ENCODE measurements around the gene FSTL1. TPM values are rescaled to one million over a fixed set of nuclear protein-coding genes. Genes with fewer than 3 reads are reported as not detected.

The FSTL1 gene
- total and polyA plus RNA-seq, 2 experiments from 2014 or later, result 50.8 to 258 TPM

DNA sequence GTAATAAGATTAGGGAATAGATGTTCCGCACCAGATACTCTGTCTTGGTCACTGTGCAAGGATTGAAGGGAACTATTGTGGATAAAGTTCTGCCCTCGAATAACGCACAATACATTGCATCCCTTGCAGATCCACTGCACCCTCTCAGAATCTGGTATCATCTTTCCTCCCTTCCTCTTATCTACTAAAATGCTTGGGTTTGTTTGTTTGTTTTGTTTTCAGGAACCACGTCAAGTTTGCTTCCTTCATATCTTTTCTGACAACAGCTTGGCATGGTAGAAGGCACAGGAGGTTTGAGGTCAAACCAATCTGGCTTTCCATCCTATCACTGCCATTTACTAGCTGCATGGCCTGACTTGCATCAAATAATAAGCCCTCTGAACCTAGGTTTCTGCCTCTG, 2.0 kb upstream of the FSTL1 start (continued):
- TF ChIP-seq REST (IDR thresholded peaks at IDR 0.05; ENCODE audit: unreplicated experiment) (no peak), EZH2 (IDR thresholded peaks at IDR 0.05; ENCODE audit: low read depth, unreplicated experiment) (no peak), ZNF114 (CRISPR knock-in tag; IDR thresholded peaks at IDR 0.05) (no peak)

- no peak overlapping the region for H3K27ac ChIP-seq (ENCODE audit: low read depth)
- DNase-seq (ENCODE audit: low spot score), result no peak
- TF ChIP-seq NANOG (IDR thresholded peaks at IDR 0.05; ENCODE audit: borderline replicate concordance) (no peak), ZNF114 (CRISPR knock-in tag; IDR thresholded peaks at IDR 0.05) (no peak), CREB1 (CRISPR knock-in tag; IDR thresholded peaks at IDR 0.05; ENCODE audit: low read depth) (no peak), CTCF (conservative IDR thresholded peaks at IDR 0.05; ENCODE audit: low read depth in 2 of 2) (no peak), POLR2AphosphoS5 (IDR thresholded peaks at IDR 0.05; ENCODE audit: low read depth) (no peak), ZNF462 (CRISPR knock-in tag; IDR thresholded peaks at IDR 0.05) (no peak), ZNF331 (CRISPR knock-in tag; IDR thresholded peaks at IDR 0.05; ENCODE audit: low read depth) (no peak), JUNB (IDR thresholded peaks at IDR 0.05; ENCODE audit: unreplicated experiment) (no peak), EZH2 (IDR thresholded peaks at IDR 0.05; ENCODE audit: low read depth, unreplicated experiment) (no peak), STAT1 (IDR thresholded peaks at IDR 0.05; ENCODE audit: unreplicated experiment) (no peak)
- TF ChIP-seq, protein P1, sequence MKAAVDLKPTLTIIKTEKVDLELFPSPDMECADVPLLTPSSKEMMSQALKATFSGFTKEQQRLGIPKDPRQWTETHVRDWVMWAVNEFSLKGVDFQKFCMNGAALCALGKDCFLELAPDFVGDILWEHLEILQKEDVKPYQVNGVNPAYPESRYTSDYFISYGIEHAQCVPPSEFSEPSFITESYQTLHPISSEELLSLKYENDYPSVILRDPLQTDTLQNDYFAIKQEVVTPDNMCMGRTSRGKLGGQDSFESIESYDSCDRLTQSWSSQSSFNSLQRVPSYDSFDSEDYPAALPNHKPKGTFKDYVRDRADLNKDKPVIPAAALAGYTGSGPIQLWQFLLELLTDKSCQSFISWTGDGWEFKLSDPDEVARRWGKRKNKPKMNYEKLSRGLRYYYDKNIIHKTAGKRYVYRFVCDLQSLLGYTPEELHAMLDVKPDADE (IDR thresholded peaks at IDR 0.05), result no peak
Observed at GRCh38 chr3:120451806-120452205, 1.0 kb upstream of the FSTL1 start.

More at GRCh38 chr3:120451806-120452205, 1.0 kb upstream of the FSTL1 start:
- Histone ChIP-seq H3K4me3 (peak overlapping the region; percentile 87), H2AFZ (peak overlapping the region; percentile 96), H4K20me1 (replicated peaks; ENCODE audit: insufficient read depth) (peaks cover 1% of the 10 kb centered on the region), H3K4me2 (peak overlapping the region; percentile 93), H3K4me1 (ENCODE audit: insufficient read depth) (peaks cover 37% of the 10 kb centered on the region), H3K27me3 (ENCODE audit: insufficient read depth) (peaks cover 8% of the 10 kb centered on the region; the same call in 1 of the 2 replicates), H3K9me2 (ENCODE audit: insufficient read depth) (no peaks in the 10 kb centered on the region), H3K36me3 (ENCODE audit: insufficient read depth) (no peaks in the 10 kb centered on the region), H3F3A (replicated peaks; ENCODE audit: low read depth) (peaks cover 8% of the 10 kb centered on the region; the same call in 1 of the 2 replicates), H3K79me2 (replicated peaks; ENCODE audit: insufficient read depth) (peaks cover 37% of the 10 kb centered on the region)
- Mint-ChIP-seq H3K4me1 (peaks cover 42% of the 10 kb centered on the region), H3K27ac (no peak overlapping the region), H3K27me3 (ENCODE audit: insufficient read depth, low read depth, poor library complexity) (peaks cover 10% of the 10 kb centered on the region), H3K4me3 (peak overlapping the region; percentile 73), H3K9me3 (peaks cover 6% of the 10 kb centered on the region; the same call in 2 of the 3 replicates), H3K36me3 (ENCODE audit: low read depth) (peaks cover 18% of the 10 kb centered on the region)
- no peak for ATAC-seq

Measured in GM23338 (cell line).